Umbilical cord (tissue), 2 donors: ENCODE data around the gene COA8. TPM values are rescaled to one million over a fixed set of nuclear protein-coding genes. Genes with fewer than 3 reads are reported as not detected.
A peak's percentile ranks its signal among the peaks of the same experiment; 100 is the strongest.

ENCODE experiments used
- DNase-seq: peaks from one replicate; pipeline ENCODE4 v3.0.0-alpha.2; 2015; ENCODE audit warnings: low spot score
- total RNA-seq: library from RNA; depleted of rRNA; stranded (reverse); fragments of >200 nt; gene quantifications from one replicate; pipeline ENCODE4 v1.2.3, GENCODE V29; 2014; ENCODE audit warnings: low replicate concordance; ENCODE audit not compliant: insufficient read depth

Gene COA8
- total RNA-seq, 1 donor from 2014 or later: 29.6 TPM

DNA sequence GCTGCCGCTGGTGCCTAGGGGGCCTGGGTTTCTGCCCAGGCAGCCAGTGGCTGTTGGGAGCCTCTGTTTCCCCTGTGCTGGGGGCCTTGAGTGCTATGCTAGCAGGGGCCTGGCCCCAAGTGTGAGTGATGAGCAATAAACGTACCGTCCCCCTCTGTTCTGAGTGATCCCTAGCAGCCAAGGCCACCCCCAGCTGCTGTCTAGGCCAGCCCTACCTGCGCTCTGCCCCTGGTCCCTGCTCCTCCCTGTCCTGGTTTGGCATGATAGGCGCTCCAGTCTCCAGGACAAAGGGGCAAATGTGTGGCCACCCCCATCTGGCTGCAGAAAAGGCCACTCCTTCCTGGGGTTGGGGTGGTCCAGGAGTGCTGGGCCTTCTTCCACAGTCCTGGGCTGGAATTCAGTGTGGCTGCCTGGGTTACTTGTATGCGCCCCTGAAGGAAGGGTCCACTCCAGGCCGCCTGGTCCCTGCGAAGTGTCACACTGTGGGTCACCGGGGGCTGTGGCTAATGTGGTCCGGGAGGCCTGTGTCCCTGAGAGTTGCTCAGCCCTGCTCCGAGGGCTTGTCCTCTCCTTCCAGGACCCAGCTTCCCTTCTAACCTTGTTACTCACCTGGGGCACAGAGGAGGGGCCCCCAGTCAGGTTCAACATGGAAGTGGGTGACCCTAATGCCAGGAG lies 26.7 kb upstream of the COA8 start:
- no peak for DNase-seq

DNA sequence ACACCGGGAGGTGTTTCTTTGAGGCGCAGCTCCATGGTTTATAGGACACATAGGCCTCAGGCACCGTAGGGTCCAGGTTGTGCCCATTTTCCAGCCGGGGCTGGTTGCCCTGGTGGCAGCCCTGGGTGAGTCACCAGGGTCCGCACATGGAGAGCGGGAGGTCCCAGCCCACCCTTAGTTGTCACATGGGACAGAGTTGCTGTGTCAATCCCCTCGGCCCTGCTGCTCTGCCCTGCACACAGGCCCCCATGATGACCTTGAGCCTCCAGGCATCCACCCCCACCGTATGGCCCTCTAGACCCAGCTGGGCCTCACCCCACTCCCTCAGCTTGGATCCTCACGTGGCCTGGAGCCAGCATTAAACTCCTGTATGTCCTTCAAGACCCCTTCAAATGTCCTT lies 26.1 kb upstream of the COA8 start:
- no peak for DNase-seq

DNA sequence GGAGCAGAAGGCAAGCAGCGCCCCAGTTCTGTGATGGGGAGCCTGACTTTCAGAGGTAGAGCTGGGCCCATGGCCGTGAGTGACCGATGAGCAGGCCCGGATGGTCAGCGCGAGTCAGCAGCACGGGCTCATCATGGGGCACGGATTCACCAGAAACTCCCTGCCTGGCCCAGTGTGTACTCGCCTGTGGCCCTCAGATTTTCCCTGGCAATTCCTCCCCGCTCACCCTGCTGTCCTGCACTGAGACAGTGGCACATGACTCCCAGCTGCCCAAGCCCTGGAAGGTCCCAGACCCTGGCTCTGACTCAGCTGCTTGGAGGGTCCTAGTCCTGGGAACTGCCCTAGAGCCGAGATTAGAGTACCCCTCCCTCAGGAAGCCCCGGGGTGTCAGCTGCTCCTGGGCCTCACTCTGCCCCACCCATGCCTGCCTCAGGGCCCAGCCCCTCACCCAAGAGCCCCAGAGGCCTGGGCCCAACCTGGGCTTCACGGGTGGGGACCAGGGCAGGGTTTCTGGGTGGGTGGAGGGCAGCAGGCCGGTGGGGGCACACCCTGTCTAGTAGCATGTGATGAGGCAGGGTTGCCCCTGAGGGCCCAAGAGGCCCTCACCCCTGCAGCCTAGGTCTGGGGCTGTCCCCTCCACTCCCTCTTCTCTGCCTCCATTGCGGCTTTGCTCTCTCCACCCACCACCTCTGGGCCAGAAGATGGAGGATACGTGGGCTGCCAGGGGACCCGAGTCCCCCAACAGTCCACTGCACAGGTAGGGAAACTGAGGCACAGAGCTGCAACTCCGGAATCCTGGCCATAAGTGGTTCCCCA lies 25.4 kb upstream of the COA8 start:
- DNase-seq: no peak

DNA sequence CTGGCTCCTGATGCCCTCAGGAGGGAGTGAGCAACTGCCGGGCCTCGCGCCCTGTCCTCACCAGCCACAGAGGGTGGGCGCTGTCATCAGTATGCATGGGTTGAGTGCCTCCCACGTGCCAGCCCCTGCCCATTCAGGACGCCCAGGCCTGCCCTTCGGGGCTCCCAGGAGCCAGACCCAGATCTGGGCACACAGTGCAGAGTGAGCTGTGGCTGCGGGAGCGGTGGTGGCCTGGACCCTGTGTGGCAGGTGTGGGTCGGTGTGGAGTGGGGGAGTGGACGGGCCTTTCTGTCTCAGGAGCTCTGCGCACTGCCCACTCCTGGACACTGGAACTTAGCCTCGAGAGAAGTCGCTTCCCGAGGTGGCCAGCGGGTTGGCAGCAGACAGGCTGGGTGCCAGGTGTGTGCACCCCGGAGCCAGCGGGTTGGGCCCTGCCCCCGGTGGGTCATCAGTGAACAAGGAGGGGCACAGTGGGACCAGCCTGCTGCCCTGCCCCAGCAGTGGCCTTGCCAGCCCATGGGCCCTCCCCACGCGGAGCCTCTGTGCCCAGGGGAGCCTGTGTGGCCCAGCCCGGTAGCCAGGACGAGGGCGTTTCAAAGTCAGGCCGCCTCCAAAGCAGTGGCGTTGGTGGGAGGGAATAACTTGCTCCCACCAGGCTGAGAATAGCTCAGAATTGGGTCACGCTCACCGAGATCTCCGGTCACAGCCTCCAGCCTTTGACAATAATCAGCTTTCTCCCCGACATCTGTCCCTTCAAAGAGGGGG lies 24.3 kb upstream of the COA8 start:
- DNase-seq: no peak

- no peak for DNase-seq
Observed at GRCh38 chr14:103539056-103539825, 23.5 kb upstream of the COA8 start.

- DNase-seq: no peak
Observed at GRCh38 chr14:103540821-103541708, 21.7 kb upstream of the COA8 start.

DNA sequence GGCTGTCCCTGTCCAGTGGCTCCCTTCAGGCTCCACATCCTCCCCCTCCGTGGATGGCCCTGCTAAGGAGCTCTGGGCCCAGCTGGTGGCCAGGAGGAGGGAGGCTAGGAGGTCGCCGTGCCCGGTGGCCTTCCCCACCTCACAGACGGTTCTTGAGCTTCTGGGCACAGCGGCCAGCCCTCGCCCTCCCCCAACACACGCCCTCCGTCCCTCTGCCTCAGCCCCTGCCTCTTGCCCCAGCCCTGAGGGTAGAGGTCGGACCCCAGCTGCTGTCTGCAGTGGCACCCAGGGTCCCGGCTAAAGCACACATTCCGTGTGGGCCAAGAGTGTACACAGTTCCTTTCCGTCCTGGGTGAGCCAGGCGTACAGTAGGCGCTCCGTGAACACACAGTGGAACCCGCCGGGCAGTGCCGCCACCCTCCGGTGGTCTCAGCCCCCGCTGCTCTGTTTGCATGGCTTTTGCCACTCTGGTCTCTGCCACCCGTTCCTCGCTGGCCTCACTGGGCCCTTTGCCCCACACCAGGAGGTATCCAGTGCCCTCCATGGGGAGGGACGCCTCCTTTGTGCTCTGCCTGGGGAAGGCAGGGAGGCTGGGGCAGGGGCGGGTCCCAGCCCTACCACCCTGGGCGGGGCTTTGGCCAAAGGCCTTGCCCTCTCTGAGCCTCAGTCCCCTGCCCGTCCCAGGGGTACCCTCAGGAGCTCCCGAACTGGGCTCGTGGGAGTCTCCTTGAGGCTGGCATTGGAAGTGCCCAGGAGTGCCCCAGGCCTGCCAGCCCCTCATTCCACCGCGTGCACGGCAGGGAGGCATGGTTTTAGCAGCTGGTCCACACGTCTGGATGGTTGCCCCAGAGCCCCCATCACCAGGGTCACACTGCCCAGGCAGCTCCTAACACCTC lies 20.8 kb upstream of the COA8 start:
- DNase-seq: no peak

- peak; percentile 76 for DNase-seq
Observed at GRCh38 chr14:103542605-103543088, 20.1 kb upstream of the COA8 start.

DNA sequence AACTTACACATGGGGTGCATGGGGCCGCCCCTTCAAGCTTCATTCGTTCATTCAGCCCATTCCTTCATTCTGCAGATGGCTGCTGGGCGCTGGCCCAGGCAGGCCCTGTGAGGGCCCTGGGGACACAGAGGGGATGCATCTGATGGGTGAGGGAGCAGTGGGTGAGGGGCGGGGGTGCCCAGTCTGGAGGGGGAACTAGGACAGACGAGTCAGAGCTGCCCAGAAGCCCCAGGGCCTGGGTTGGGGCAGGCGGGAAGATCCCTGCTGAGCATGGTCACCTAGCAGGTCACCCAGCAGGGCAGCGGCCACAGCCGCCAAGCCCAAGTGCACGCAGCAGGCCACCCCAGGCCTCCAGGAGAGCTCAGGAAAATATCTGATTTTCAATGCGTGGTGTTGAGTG lies 19.6 kb upstream of the COA8 start:
- DNase-seq: no peak

DNA sequence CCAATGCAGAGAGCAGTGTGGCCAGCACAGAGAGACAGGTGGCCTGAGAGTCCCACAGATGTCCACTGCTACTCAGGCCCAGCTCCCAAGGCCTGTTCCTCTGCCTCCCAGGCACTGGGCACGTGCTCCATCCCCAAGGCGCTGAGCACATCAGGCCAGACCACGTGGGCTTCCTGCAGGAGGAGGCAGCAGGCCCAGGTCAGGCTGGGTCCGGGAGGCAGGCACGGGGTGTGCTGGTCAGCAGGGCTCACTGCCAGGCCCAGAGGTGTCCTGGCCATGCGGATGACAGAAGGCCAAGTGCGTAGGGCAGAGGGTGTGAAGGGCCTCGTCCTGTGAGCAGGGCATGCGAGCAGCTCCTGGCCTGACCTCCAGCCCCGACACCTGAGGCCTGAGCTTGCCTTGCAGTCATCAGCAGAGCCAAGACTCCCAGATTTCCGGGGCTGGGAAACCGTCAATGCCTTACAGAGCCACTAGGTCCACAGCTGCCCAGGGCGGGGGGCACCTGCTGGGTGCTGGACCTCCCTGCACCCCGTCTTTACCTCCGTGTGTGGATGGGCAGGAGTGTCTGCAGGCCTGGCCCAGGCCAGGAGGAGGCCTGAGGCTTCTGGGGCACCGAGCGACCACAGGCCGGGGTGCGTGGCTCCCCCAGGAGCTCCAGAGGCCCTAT lies 18.9 kb upstream of the COA8 start:
- no peak for DNase-seq

DNA sequence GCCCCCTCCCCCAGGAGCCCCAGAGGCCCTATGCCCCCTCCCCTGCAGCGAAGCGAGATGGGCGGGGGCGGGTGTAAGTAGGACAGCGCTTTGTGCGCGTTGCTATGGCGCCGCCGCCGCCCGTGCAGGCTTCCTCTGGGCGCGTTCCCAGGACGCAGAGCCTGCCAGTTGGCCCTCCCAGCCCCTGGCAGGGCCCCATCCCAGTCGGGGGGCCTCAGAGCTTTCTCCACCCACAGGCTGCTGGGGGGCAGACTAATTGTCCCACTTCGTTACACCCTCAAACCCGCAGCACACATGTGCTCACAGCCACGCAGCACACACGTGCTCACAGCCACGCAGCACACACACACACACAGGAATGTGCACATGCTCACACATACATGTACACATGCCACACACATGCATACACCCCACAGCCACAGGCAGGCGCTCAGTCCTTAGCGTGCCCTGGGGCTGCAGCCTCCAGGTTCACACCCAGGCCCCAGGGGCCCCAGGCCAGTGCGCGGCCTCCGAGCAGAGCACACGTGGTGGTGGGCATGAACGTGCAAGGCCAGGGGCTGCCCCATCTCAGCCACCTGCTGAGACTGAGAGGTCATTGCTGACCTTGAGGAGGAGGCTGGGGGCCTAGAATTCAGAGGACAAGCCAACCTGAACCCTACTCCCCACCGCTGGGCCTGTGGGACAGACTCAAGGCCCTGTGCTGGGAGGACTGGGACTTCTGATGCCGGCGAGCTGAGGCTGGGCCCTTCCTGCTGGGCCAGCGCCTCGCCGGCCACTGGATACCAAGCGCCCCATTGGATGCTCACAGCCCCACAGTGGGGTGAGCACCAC lies 18.2 kb upstream of the COA8 start:
- peak; percentile 73 for DNase-seq

GRCh38 chr14:103545219-103545914 lies 17.4 kb upstream of the COA8 start:
- DNase-seq: no peak

GRCh38 chr14:103545915-103546651 lies 16.7 kb upstream of the COA8 start:
- DNase-seq: no peak

- peak; percentile 58 for DNase-seq
Observed at GRCh38 chr14:103546652-103547454, 15.9 kb upstream of the COA8 start.

- no peak for DNase-seq
Observed at GRCh38 chr14:103547455-103547940, 15.3 kb upstream of the COA8 start.
